T-helper 9 cell (primary cell): ENCODE measurements around the gene USH2A.

Experiments
- DNase-seq: peaks from one replicate; pipeline ENCODE4 v3.0.0-alpha.2; 2020

USH2A gene

GRCh38 chr1:215765833-215766232 is 657.4 kb downstream of the USH2A start:
- DNase-seq: no peak

- DNase-seq: no peak
Measured at GRCh38 chr1:215761446-215761845, 661.8 kb downstream of the USH2A start.

- no peak for DNase-seq
Measured at GRCh38 chr1:215754112-215754511, 669.1 kb downstream of the USH2A start.

- DNase-seq: no peak
Measured at GRCh38 chr1:215749414-215749813, 673.8 kb downstream of the USH2A start.

- no peak for DNase-seq
Measured at GRCh38 chr1:215748431-215748830, 674.8 kb downstream of the USH2A start.

- no peak for DNase-seq
Measured at GRCh38 chr1:215744419-215744818, 678.8 kb downstream of the USH2A start.

GRCh38 chr1:215739025-215739424 is 684.2 kb downstream of the USH2A start:
- no peak for DNase-seq

GRCh38 chr1:215731699-215732098 is 691.5 kb downstream of the USH2A start:
- DNase-seq: no peak

GRCh38 chr1:215730600-215730999 is 692.6 kb downstream of the USH2A start:
- no peak for DNase-seq

GRCh38 chr1:215728169-215728568 is 695.1 kb downstream of the USH2A start:
- DNase-seq: no peak

- no peak for DNase-seq
Measured at GRCh38 chr1:215720126-215720525, 703.1 kb downstream of the USH2A start.

GRCh38 chr1:215719552-215719951 is 703.7 kb downstream of the USH2A start:
- DNase-seq: no peak

- DNase-seq: no peak
Measured at GRCh38 chr1:215718575-215719287, 704.5 kb downstream of the USH2A start.

- DNase-seq: no peak
Measured at GRCh38 chr1:215717677-215718426, 705.4 kb downstream of the USH2A start.

- DNase-seq: no peak
Measured at GRCh38 chr1:215710899-215711225, 712.4 kb downstream of the USH2A start.

- DNase-seq: no peak
Measured at GRCh38 chr1:215710036-215710898, 713.0 kb downstream of the USH2A start.

- no peak for DNase-seq
Measured at GRCh38 chr1:215704089-215704860, 719.0 kb downstream of the USH2A start.

- no peak for DNase-seq
Measured at GRCh38 chr1:215682232-215682631, 741.0 kb downstream of the USH2A start.

GRCh38 chr1:215681041-215681440 is 742.2 kb downstream of the USH2A start:
- DNase-seq: no peak

GRCh38 chr1:215679231-215679630 is 744.0 kb downstream of the USH2A start:
- no peak for DNase-seq

- no peak for DNase-seq
Measured at GRCh38 chr1:215677112-215677511, 746.1 kb downstream of the USH2A start.

- DNase-seq: no peak
Measured at GRCh38 chr1:215673943-215674342, 749.3 kb downstream of the USH2A start.

GRCh38 chr1:215672482-215672881 is 750.8 kb downstream of the USH2A start:
- no peak for DNase-seq
